Testis (tissue), 3 donors: ENCODE results near the gene METTL25B. TPM values are rescaled to one million over a fixed set of nuclear protein-coding genes. Genes with fewer than 3 reads are reported as not detected.
A peak's percentile ranks its signal among the peaks of the same experiment; 100 is the strongest.

ENCODE experiments used
- DNase-seq: peaks from one replicate; pipeline ENCODE4 v3.0.0-alpha.2; 2019
- H3K27ac ChIP-seq, 2 donors: fragments of 200-600 bp; sonication (generic); one replicate each; pipeline ENCODE4 v1.5.1; 2019
- H3K27me3 ChIP-seq: fragments of 200-600 bp; sonication (generic); one replicate; pipeline ENCODE4 v1.5.1; 2019
- H3K36me3 ChIP-seq: fragments of 200-600 bp; sonication (generic); one replicate; pipeline ENCODE4 v1.5.1; 2017; ENCODE audit warnings: low read depth; ENCODE audit errors: missing control alignments
- H3K4me1 ChIP-seq: fragments of 200-600 bp; sonication (generic); one replicate; pipeline ENCODE4 v1.5.1; 2019
- H3K4me3 ChIP-seq, 2 donors: fragments of 200-600 bp; sonication (generic); one replicate each; pipeline ENCODE4 v1.5.1; 2017 to 2019
- H3K9me3 ChIP-seq: fragments of 200-600 bp; sonication (generic); one replicate; pipeline ENCODE4 v1.5.1; 2017
- CTCF ChIP-seq, 3 experiments: fragments of 450-650 bp in 2 of 3; fragments of 200-600 bp in 1 of 3; sonication (generic) in 1 of 3; IDR thresholded peaks; one replicate each; pipeline ENCODE4 v1.5.1; 2016 to 2019; ENCODE audit warnings: antibody characterized with exemption in 3 of 3, mild to moderate bottlenecking in 2 of 3, moderate library complexity in 1 of 3
- POLR2A ChIP-seq: fragments of 450-650 bp; IDR thresholded peaks from one replicate; pipeline ENCODE4 v1.6.1; 2017; ENCODE audit warnings: antibody characterized with exemption, mild to moderate bottlenecking, moderate library complexity
- WGBS, 2 donors: methylation state at CpG; one replicate each; pipeline ENCODE4 v1.1.5; 2018; 5-methylcytosine and 5-hydroxymethylcytosine counted together
- intact Hi-C: fragments of 100-400 bp; cut with DNase I; formaldehyde crosslinking; loops from one replicate; pipeline ENCODE4 v1.15.1; 2023; ENCODE audit warnings: low total_unique reads
- polyA plus RNA-seq: library from polyadenylated mRNA; stranded (reverse); fragments of 350-450 nt; fragmentation: Illumina TruSeq; extraction: RNeasy Lipid Tissue Mini Kit (QIAGEN cat#74804); gene quantifications from one replicate; pipeline ENCODE4 v1.2.3, GENCODE V29; 2014; ENCODE audit warnings: low read depth, low replicate concordance; ENCODE audit not compliant: insufficient read depth
- total RNA-seq, 2 donors: library from RNA; depleted of rRNA; stranded (reverse); fragments of >200 nt; gene quantifications; one replicate each; pipeline ENCODE4 v1.2.3, GENCODE V29; 2016

METTL25B gene
- total and polyA plus RNA-seq, 3 donors from 2014 or later = 34.1 to 69.0 (median 50.5) TPM

- Histone ChIP-seq H3K9me3 (no peaks in the 10 kb centered on the region), H3K27ac (peak overlapping the region; percentile 79 to 97), H3K27me3 (no peaks in the 10 kb centered on the region), H3K4me3 (peak overlapping the region; percentile 78 to 99), H3K4me1 (peaks cover 42% of the 10 kb centered on the region), H3K36me3 (no peaks in the 10 kb centered on the region)
- intact Hi-C loops = no loop called here
- DNase-seq = peak; percentile 97
- TF ChIP-seq POLR2A = no peak
- TF ChIP-seq CTCF (IDR thresholded peaks at IDR 0.05) = peak in 1 of 3 experiments; percentile 20
- 0 to 1% methylated on average over 14 to 68 of the region's 68 CpGs for WGBS, 2 donors
Measured at GRCh38 chr1:156751757-156752481, 23.6 kb downstream of the METTL25B start.

- no peak for DNase-seq
- H3K4me1 ChIP-seq = peaks cover 35% of the 10 kb centered on the region
- TF ChIP-seq CTCF (IDR thresholded peaks at IDR 0.05) (no peak), POLR2A (no peak)
- intact Hi-C loops = no loop called here
- no peak overlapping the region for H3K4me3 ChIP-seq
- H3K36me3 ChIP-seq = no peaks in the 10 kb centered on the region
- WGBS, 2 donors = 8 to 24% methylated on average over 1 of the region's 1 CpG
- H3K27ac ChIP-seq = no peak overlapping the region
- no peaks in the 10 kb centered on the region for H3K27me3 ChIP-seq
- no peaks in the 10 kb centered on the region for H3K9me3 ChIP-seq
Measured at GRCh38 chr1:156752843-156753482, 24.7 kb downstream of the METTL25B start.

- TF ChIP-seq POLR2A (no peak), CTCF (IDR thresholded peaks at IDR 0.05) (no peak)
- H3K4me3 ChIP-seq = no peak overlapping the region
- no peak for DNase-seq
- peaks cover 22% of the 10 kb centered on the region for H3K4me1 ChIP-seq
- no peaks in the 10 kb centered on the region for H3K9me3 ChIP-seq
- intact Hi-C loops = no loop called here
- WGBS, 2 donors = 82 to 84% methylated on average over 8 of the region's 8 CpGs
- H3K27ac ChIP-seq = no peak overlapping the region
- H3K27me3 ChIP-seq = no peaks in the 10 kb centered on the region
- no peaks in the 10 kb centered on the region for H3K36me3 ChIP-seq
Measured at GRCh38 chr1:156754219-156754618, 25.9 kb downstream of the METTL25B start.

- no peaks in the 10 kb centered on the region for H3K9me3 ChIP-seq
- no peak overlapping the region for H3K27ac ChIP-seq
- H3K4me3 ChIP-seq = no peak overlapping the region
- intact Hi-C loops = no loop called here
- H3K36me3 ChIP-seq = no peaks in the 10 kb centered on the region
- 63 to 77% methylated on average over 5 of the region's 5 CpGs for WGBS, 2 donors
- peaks cover 10% of the 10 kb centered on the region for H3K4me1 ChIP-seq
- DNase-seq = no peak
- no peak for TF ChIP-seq POLR2A
- TF ChIP-seq CTCF (IDR thresholded peaks at IDR 0.05) = no peak
- no peaks in the 10 kb centered on the region for H3K27me3 ChIP-seq
Measured at GRCh38 chr1:156755527-156755950, 27.3 kb downstream of the METTL25B start.
